HG03139 (cell line): ENCODE data around the gene CORT.
A peak's percentile ranks its signal among the peaks of the same experiment; 100 is the strongest.
"Not testable (repeated sequence)": the region's sequence is repeated elsewhere in the genome, so short reads cannot be mapped to it uniquely, and the experiment has no call there.

Source experiments
- ATAC-seq: cut with Tn5 transposase; IDR thresholded peaks from one replicate; pipeline ENCODE4 v1.9.1; 2021; ENCODE audit not compliant: unreplicated experiment

Gene CORT

GRCh38 chr1:10437052-10437451 lies 12.8 kb upstream of the CORT start:
- no peak for ATAC-seq

DNA sequence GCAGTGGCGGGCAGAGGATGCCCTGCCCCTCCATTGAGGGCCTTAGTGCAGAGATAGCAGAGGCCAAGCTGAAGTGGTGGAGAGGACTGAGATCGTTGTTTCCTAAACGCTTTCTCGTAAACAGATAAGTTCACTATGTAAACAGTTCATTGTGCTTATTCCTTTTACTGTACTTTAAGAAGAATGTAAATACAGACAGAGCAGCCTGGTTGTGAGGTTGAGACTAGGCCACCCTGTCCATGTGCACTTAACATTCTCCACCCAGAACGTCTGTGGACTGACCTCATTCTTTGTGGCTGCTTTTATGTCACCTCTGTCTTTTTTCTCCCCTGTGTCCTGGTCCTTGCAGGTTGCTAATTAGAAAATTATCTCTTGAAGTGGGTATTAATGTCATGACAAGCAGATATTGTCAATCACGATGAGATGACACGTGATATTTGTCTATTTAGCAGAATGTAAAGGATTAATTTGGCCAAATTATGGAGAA lies 11.1 kb upstream of the CORT start:
- no peak for ATAC-seq

DNA sequence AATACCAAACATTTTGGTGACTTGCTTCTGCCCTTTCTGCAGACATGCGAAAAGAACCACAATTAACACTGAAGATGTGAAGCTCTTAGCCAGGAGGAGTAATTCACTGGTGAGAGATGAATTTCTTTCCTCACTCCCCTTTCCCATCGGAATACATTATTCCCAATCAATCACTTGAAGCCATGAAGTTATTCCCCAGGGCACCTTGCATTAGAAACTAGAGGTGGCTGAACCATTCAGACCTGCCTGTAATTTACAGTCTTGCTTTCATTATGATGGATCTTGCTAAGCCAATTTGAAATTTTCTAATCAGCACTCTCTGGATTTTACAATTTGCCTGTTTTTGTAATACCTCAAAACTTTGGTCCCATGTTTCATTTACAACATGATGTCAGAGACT lies 9.5 kb upstream of the CORT start:
- ATAC-seq, result no peak

DNA sequence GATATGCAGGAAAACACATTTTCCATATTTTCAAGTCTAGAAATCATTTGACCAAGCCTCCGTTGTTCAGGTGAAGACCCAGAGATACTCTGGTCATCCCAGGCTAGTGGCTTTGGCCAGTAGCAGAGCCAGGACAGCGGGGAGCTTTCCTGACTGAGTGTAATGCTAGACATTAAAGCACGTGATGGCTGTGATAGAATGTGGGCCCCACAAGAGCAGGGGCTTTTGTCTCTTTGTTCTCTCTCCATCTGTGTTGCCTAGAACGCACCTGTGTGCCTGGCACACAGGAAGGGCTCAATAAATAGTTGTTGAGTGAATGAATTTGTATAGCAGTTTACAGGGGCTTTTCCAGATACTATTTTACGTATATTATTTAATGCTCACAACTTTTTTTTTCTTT lies 9.0 kb upstream of the CORT start:
- ATAC-seq, result no peak

GRCh38 chr1:10444248-10444647 lies 5.6 kb upstream of the CORT start:
- ATAC-seq, result no peak

- ATAC-seq, result no peak
These were observed 4.9 kb upstream of the CORT start for GRCh38 chr1:10444795-10445397.

GRCh38 chr1:10446790-10447422 lies 2.9 kb upstream of the CORT start:
- ATAC-seq, result no peak

- ATAC-seq, result no peak
These were observed 454 bp downstream of the CORT start for GRCh38 chr1:10450156-10450814.

DNA sequence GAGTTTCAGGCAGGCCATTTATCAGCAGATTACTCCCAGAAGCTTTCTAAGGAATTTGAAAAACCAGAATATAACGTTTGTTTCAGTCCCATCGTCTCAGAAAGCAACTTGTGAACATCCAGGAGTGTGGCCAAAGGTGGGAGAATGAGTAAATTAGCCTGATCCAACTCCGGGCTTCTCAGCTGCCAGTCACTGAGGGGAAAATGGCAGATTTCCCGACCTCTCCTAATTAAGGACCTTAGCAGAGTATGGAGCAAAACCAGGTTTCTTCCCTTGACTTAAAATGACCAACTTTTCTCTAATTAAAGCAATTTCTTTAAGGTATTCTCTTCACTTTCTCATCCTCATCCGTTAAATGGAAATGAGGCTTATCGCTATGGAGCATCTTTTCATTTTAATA lies 1.0 kb downstream of the CORT start:
- ATAC-seq, result no peak

- ATAC-seq, result no peak
These were observed 1.5 kb downstream of the CORT start for GRCh38 chr1:10451287-10451686.

GRCh38 chr1:10456048-10456447 lies 6.2 kb downstream of the CORT start:
- ATAC-seq, result no peak

- ATAC-seq, result no peak
These were observed 6.8 kb downstream of the CORT start for GRCh38 chr1:10456661-10457060.

DNA sequence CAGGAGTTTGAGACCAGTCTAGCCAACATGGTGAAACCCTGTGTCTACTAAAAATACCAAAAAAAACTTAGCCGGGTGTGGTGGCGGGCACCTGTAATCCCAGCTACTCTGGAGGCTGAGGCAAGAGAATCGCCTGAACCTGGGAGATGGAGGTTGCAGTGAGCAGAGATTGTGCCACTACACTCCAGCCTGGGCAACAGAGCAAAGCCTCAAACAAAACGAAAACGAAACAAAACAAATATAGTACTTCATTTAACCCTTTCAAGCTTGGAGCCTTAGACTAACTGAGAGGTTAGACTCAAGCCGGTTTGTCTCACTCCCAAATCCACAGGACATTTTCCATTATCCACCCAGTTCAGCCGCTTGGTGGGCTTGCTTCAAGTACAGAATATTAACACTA lies 7.6 kb downstream of the CORT start:
- not testable (repeated sequence) for ATAC-seq

GRCh38 chr1:10457875-10458274 lies 8.0 kb downstream of the CORT start:
- no peak for ATAC-seq

- ATAC-seq, result no peak
These were observed 9.4 kb downstream of the CORT start for GRCh38 chr1:10459184-10459583.

GRCh38 chr1:10467078-10467477 lies 17.2 kb downstream of the CORT start:
- no peak for ATAC-seq

- ATAC-seq, result no peak
These were observed 20.2 kb downstream of the CORT start for GRCh38 chr1:10470043-10470442.

DNA sequence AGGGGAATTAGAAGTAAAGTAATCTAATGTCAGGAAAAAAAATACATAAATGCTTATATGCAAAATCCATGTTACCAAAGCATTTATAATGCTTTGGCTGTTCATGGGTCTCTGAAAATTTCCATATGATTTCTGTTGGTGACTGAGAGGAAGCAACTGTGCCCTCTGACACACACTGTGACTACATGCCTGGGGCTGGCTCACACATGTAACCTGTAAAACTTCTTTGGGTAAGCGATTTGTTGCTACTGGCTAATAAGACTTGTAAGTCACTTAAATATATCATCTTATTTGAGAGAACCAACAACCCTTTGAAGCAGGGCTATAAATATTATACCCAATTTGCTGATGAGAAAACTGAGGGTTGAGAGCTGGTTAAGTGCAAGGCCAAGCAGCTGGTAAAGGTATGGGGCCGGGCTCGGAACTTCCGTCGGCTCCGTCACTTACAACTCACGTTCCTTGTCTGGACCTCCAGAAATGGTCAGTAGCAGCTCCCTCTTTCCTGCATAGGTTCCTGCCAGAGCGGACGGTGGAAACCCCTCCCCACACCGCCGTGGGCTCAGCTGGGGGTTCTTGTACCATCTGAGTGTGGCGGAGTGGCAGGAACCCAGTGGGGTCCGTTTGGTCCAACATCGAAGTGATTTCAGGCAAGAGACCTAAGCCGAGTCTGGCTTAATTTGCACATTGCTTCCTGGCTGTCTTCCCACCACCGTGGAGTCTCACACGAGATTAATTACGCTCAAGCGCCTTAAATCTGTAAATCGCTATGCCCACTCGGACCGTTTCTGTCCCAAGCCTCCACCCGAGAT lies 21.8 kb downstream of the CORT start:
- ATAC-seq, result no peak

GRCh38 chr1:10472220-10473144 lies 22.7 kb downstream of the CORT start, which contains the start of gene DFFA:
DFFA (minus strand) TSS chr1:10472529; CDS start chr1:10472458, 71 bp downstream.
- ATAC-seq, result peak; percentile 67

DNA sequence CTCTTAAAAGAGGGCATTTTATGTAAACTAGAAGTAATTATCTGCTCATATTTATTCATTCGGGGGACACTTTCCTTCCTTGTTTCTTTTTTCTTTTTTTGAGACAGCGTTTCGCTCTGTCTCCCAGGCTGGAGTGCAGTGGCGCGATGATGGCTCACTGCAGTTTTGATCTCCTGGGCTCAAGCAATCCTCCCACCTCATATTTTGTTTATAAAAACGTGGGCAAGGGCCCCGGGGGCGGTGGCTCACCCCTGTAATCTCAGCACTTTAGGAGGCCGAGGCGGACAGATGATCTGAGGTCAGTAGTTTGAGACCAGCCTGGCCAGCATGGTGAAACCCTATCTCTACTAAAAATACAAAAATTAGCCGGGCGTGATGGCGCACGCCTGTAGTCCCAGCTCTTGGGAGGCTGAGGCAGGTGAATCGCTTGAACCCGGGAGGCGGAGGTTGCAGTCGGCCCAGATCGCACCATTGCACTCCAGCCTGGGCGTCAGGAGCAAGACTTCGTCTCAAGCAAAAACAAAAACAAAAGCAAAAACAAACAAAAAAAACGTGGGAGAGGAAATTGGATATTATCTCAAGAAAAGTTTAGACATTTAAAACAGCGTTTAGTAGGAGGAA lies 23.4 kb downstream of the CORT start:
- no peak for ATAC-seq
